ENCODE measurements around the gene RNU4-1. TPM values are rescaled to one million over a fixed set of nuclear protein-coding genes. Genes with fewer than 3 reads are reported as not detected.
"Not testable (repeated sequence)": the region's sequence is repeated elsewhere in the genome, so short reads cannot be mapped to it uniquely, and the experiment has no call there.

RNU4-1 gene
- total and polyA plus RNA-seq, 8 donors = under 0.01 TPM; not detected in 4

DNA sequence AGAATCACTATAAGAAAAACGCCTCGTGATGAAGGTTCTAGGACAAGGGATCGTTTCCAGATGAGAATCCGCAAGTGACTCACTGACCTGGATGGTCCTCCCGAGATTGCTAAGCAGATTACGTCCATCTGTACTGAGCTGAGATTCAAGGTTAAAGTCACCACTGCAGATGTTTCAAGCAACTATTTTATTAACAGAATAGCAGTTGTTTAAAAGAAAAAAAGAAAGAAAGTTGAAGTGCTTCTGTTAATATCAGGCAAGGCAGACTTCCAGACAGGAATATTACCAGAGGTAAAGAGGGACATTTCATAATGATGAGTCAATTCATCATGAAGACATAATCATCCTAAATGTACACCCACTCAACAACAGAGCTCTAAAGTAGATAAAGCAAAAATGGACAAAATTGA, 45.4 kb downstream of the RNU4-1 start:
- no peak for TF ChIP-seq POLR2AphosphoS5 (IDR thresholded peaks at IDR 0.05)
- no peak for TF ChIP-seq POLR2A (IDR thresholded peaks at IDR 0.05)
- TF ChIP-seq, protein P1, sequence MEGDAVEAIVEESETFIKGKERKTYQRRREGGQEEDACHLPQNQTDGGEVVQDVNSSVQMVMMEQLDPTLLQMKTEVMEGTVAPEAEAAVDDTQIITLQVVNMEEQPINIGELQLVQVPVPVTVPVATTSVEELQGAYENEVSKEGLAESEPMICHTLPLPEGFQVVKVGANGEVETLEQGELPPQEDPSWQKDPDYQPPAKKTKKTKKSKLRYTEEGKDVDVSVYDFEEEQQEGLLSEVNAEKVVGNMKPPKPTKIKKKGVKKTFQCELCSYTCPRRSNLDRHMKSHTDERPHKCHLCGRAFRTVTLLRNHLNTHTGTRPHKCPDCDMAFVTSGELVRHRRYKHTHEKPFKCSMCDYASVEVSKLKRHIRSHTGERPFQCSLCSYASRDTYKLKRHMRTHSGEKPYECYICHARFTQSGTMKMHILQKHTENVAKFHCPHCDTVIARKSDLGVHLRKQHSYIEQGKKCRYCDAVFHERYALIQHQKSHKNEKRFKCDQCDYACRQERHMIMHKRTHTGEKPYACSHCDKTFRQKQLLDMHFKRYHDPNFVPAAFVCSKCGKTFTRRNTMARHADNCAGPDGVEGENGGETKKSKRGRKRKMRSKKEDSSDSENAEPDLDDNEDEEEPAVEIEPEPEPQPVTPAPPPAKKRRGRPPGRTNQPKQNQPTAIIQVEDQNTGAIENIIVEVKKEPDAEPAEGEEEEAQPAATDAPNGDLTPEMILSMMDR (IDR thresholded peaks at IDR 0.05) = no peak
- TF ChIP-seq EP300 (IDR thresholded peaks at IDR 0.05) = no peak
- 42 to 58% (median 51%) methylated on average over 6 of the region's 6 CpGs for WGBS, 5 donors
- intact Hi-C loops (cut with DNase I; ENCODE audit: low total_unique reads) = no loop called here
- Histone ChIP-seq H3K27ac (peak overlapping the region in 4 of 5 donors; percentile 75 to 88 (median 82)), H3K36me3 (no peaks in the 10 kb centered on the region), H3K4me1 (peaks cover 45 to 85% (median 70%) of the 10 kb centered on the region in 4 donors), H3K9me3 (no peaks in the 10 kb centered on the region), H3K27me3 (no peaks in the 10 kb centered on the region), H3K4me3 (no peak overlapping the region)
- DNase-seq = no peak

DNA sequence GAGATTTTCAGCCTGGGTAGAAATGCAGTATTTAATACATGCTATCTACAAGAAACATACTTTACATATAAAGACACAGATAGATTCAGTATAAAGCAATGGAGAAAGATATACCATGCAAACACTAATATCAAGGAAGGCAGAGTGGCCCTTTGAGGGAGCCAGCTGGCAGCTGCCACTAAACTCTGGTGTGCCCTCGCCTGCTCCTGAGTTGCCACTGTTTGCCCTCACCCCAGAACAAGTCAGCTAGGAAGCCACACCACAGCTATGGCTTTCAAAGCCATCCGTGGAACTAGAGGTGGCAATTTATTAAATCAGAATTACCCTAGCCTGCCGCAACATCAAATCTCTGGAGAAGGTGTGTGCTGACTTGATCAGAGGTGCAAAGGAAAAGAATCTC, 45.9 kb downstream of the RNU4-1 start:
- H3K9me3 ChIP-seq = no peaks in the 10 kb centered on the region
- H3K4me1 ChIP-seq = peaks cover 45 to 85% (median 68%) of the 10 kb centered on the region in 4 donors
- H3K36me3 ChIP-seq = no peaks in the 10 kb centered on the region
- WGBS, 5 donors = 27 to 62% (median 45%) methylated on average over 3 of the region's 3 CpGs
- intact Hi-C loops (cut with DNase I; ENCODE audit: low total_unique reads) = no loop called here
- peak overlapping the region in 4 of 5 donors; percentile 7 to 88 (median 66) for H3K27ac ChIP-seq
- DNase-seq = peak in 1 of 2 donors; percentile 51
- no peak for TF ChIP-seq EP300 (IDR thresholded peaks at IDR 0.05)
- TF ChIP-seq POLR2A (IDR thresholded peaks at IDR 0.05) = no peak
- TF ChIP-seq POLR2AphosphoS5 (IDR thresholded peaks at IDR 0.05) = no peak
- TF ChIP-seq, protein P1 (IDR thresholded peaks at IDR 0.05) = no peak
- no peak overlapping the region for H3K4me3 ChIP-seq
- no peaks in the 10 kb centered on the region for H3K27me3 ChIP-seq

DNA sequence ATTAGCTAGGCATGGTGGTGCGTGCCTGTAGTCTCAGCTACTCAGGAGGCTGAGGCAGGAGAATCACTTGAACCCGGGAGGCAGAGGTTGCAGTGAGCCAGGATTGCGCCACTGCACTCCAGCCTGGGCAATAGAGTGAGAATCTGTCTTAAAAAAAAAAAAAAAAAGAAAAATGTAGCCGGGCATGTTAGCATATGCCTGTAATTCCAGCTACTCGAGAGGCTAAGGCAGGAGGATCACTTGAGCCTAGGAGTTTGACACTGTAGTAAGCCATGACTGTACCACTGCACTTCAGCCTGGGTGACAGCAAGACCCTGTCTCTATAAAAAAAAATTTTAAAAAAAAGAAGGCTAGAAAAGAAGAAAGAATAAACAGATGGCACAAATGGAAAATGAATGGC, 46.3 kb downstream of the RNU4-1 start:
- H3K9me3 ChIP-seq; H3K27me3 ChIP-seq; H3K4me3 ChIP-seq; intact Hi-C loops (cut with DNase I; ENCODE audit: low total_unique reads); DNase-seq; H3K36me3 ChIP-seq: not testable (repeated sequence)
- Histone ChIP-seq H3K27ac (peak overlapping the region in 3 of 5 donors; percentile 46 to 88 (median 87)), H3K4me1 (peaks cover 45 to 85% (median 67%) of the 10 kb centered on the region in 4 donors)
- WGBS, 5 donors = 72 to 77% (median 74%) methylated on average over 5 of the region's 5 CpGs

Small RNAs within 50 kb of the gene (small RNA-seq; reads per million reads assigned to genes)
- 923 to 4,477 (median 1,813) reads per million in 4 donors for gene RNU4-1
- gene RNU4-2 = 863 to 1,490 (median 1,033) reads per million in 4 donors
- gene RNU6-1088P = 0 reads per million in 4 donors

Other genes starting within 250 kb of the RNU4-1 start
- gene RAB35, start 176.5 kb downstream of the RNU4-1 start, total RNA-seq = 10 to 100 TPM in 2 of 5 donors, 1 to 10 TPM in 3; 8.1 to 20.0 (median 9.9) TPM
- gene RAB35, start 176.5 kb downstream of the RNU4-1 start, polyA plus RNA-seq = 10 to 100 TPM; 14.0 to 35.4 (median 23.9) TPM
- gene GCN1, start 98.5 kb downstream of the RNU4-1 start, total RNA-seq = 100 to 1,000 TPM in 4 of 5 donors, 10 to 100 TPM in 1; 84.0 to 226 (median 130) TPM
- 10 to 100 TPM in 2 of 3 donors, 1 to 10 TPM in 1; 8.7 to 14.5 (median 14.1) TPM for gene GCN1, start 98.5 kb downstream of the RNU4-1 start, polyA plus RNA-seq
- gene RPLP0, start 92.1 kb downstream of the RNU4-1 start, total RNA-seq = 1,000 to 10,000 TPM; 1,405 to 2,743 (median 1,647) TPM
- gene RPLP0, start 92.1 kb downstream of the RNU4-1 start, polyA plus RNA-seq = 1,000 to 10,000 TPM; 3,548 to 5,463 (median 4,617) TPM
- gene PXN, start 27.5 kb downstream of the RNU4-1 start, total RNA-seq = 100 to 1,000 TPM in 1 of 5 donors, 10 to 100 TPM in 4; 39.7 to 129 (median 58.9) TPM
- 10 to 100 TPM; 27.2 to 46.7 (median 33.6) TPM for gene PXN, start 27.5 kb downstream of the RNU4-1 start, polyA plus RNA-seq
- under 1 TPM; under 0.01 TPM for gene RNU4-2, start 1.3 kb downstream of the RNU4-1 start, total RNA-seq
- gene RNU4-2, start 1.3 kb downstream of the RNU4-1 start, polyA plus RNA-seq = not detected
- gene SIRT4, start 9.1 kb upstream of the RNU4-1 start, total RNA-seq = 1 to 10 TPM in 4 of 5 donors, not detected in 1; 2.8 to 6.2 (median 5.3) TPM
- 1 to 10 TPM in 2 of 3 donors, not detected in 1; 1.3 to 2.2 TPM for gene SIRT4, start 9.1 kb upstream of the RNU4-1 start, polyA plus RNA-seq
- not detected for gene PLA2G1B, start 34.5 kb upstream of the RNU4-1 start, total RNA-seq
- 10 to 100 TPM in 2 of 3 donors, 1 to 10 TPM in 1; 7.0 to 18.5 (median 10.2) TPM for gene PLA2G1B, start 34.5 kb upstream of the RNU4-1 start, polyA plus RNA-seq
- gene MSI1, start 75.9 kb upstream of the RNU4-1 start, total RNA-seq = 1 to 10 TPM in 1 of 5 donors, under 1 TPM in 2, not detected in 2; 0.58 to 7.1 (median 0.92) TPM
- gene MSI1, start 75.9 kb upstream of the RNU4-1 start, polyA plus RNA-seq = 1 to 10 TPM in 2 of 3 donors, under 1 TPM in 1; 0.95 to 3.1 (median 2.3) TPM
- gene COX6A1, start 144.9 kb upstream of the RNU4-1 start, total RNA-seq = 1,000 to 10,000 TPM in 1 of 5 donors, 100 to 1,000 TPM in 3, 10 to 100 TPM in 1; 86.4 to 1,200 (median 463) TPM
- gene COX6A1, start 144.9 kb upstream of the RNU4-1 start, polyA plus RNA-seq = 1,000 to 10,000 TPM in 1 of 3 donors, 100 to 1,000 TPM in 2; 475 to 1,009 (median 901) TPM
- gene TRIAP1, start 153.1 kb upstream of the RNU4-1 start, total RNA-seq = 10 to 100 TPM in 2 of 5 donors, 1 to 10 TPM in 3; 4.7 to 15.2 (median 8.7) TPM
- gene TRIAP1, start 153.1 kb upstream of the RNU4-1 start, polyA plus RNA-seq = 10 to 100 TPM; 32.6 to 40.6 (median 37.4) TPM
- gene GATC, start 153.2 kb upstream of the RNU4-1 start, total RNA-seq = 10 to 100 TPM in 3 of 5 donors, 1 to 10 TPM in 2; 4.0 to 25.3 (median 13.4) TPM
- 10 to 100 TPM in 2 of 3 donors, 1 to 10 TPM in 1; 8.7 to 13.9 (median 12.5) TPM for gene GATC, start 153.2 kb upstream of the RNU4-1 start, polyA plus RNA-seq
- gene SRSF9, start 176.5 kb upstream of the RNU4-1 start, total RNA-seq = 100 to 1,000 TPM in 2 of 5 donors, 10 to 100 TPM in 3; 41.1 to 218 (median 92.3) TPM
- 100 to 1,000 TPM in 2 of 3 donors, 10 to 100 TPM in 1; 86.1 to 116 (median 112) TPM for gene SRSF9, start 176.5 kb upstream of the RNU4-1 start, polyA plus RNA-seq
- gene DYNLL1, start 202.9 kb upstream of the RNU4-1 start, total RNA-seq = 100 to 1,000 TPM in 4 of 5 donors, 10 to 100 TPM in 1; 27.2 to 197 (median 114) TPM
- 100 to 1,000 TPM; 476 to 580 (median 578) TPM for gene DYNLL1, start 202.9 kb upstream of the RNU4-1 start, polyA plus RNA-seq
- 10 to 100 TPM in 3 of 5 donors, 1 to 10 TPM in 2; 2.6 to 32.4 (median 10.5) TPM for gene COQ5, start 235.9 kb upstream of the RNU4-1 start, total RNA-seq
- 10 to 100 TPM; 24.0 to 31.8 (median 27.8) TPM for gene COQ5, start 235.9 kb upstream of the RNU4-1 start, polyA plus RNA-seq
- 100 to 1,000 TPM; 189 to 656 (median 318) TPM for gene RNF10, start 241.1 kb upstream of the RNU4-1 start, total RNA-seq
- gene RNF10, start 241.1 kb upstream of the RNU4-1 start, polyA plus RNA-seq = 100 to 1,000 TPM; 124 to 157 (median 133) TPM